ENCODE measurements around the gene PIF1.

- TF ChIP-seq CTCF (IDR thresholded peaks at IDR 0.05 in 4 of 5, conservative IDR thresholded peaks at IDR 0.05 in 1 of 5) (no peak), POLR2A (IDR thresholded peaks at IDR 0.05) (no peak)
These were observed 38.6 kb upstream of the PIF1 start for GRCh38 chr15:64864068-64864467.
